CD4-positive, alpha-beta T cell (primary cell): ENCODE results near the gene ELF4. TPM values are rescaled to one million over a fixed set of nuclear protein-coding genes. Genes with fewer than 3 reads are reported as not detected.

Source experiments
- ATAC-seq: fragments of 200-7000 bp; cut with Tn5 transposase; one replicate; pipeline ENCODE4 v1.10.0; 2022; ENCODE audit warnings: mild to moderate bottlenecking; ENCODE audit not compliant: poor library complexity
- CTCF ChIA-PET: fragments of 350-600 bp; sonication (Branson Sonifier 250); formaldehyde crosslinking; loops from one replicate; lab custom pipeline; 2021; ENCODE audit warnings: antibody characterized with exemption, inconsistent platforms; lab: Charles Lee
- POLR2A ChIA-PET: fragments of 350-600 bp; sonication (Branson Sonifier 250); formaldehyde crosslinking; loops from one replicate; lab custom pipeline; 2021; ENCODE audit warnings: antibody characterized with exemption, inconsistent platforms; lab: Charles Lee
- DNase-seq, 14 experiments: peaks; one replicate each; pipeline ENCODE4 v3.0.0-alpha.2; 2013 to 2020; ENCODE audit warnings: mixed read lengths in 2 of 14
- H3K27ac ChIP-seq, 2 donors: one replicate each; pipeline versions ENCODE4 v1.5.1 to v1.7.0; 2013; ENCODE audit warnings: low read length in 2 of 2, low read depth in 1 of 2, mild to moderate bottlenecking in 1 of 2
- H3K27me3 ChIP-seq, 2 experiments: 1 replicate in 1 of 2; 2 replicates in 1 of 2; pipeline versions ENCODE4 v1.6.1 to v1.7.0; 2013; ENCODE audit warnings: low read length in 2 of 2, control low read depth in 1 of 2, mild to moderate bottlenecking in 1 of 2, moderate library complexity in 1 of 2; ENCODE audit not compliant: insufficient read depth in 2 of 2, control insufficient read depth in 1 of 2
- H3K36me3 ChIP-seq: one replicate; pipeline ENCODE4 v1.6.1; 2013; ENCODE audit warnings: low read length, control low read depth; ENCODE audit not compliant: insufficient read depth
- H3K4me1 ChIP-seq: one replicate; pipeline ENCODE4 v1.6.1; 2013; ENCODE audit warnings: low read length, control low read depth; ENCODE audit not compliant: insufficient read depth
- H3K4me3 ChIP-seq: one replicate; pipeline ENCODE4 v1.5.1; 2013; ENCODE audit warnings: mild to moderate bottlenecking, low read length, moderate library complexity
- H3K9me3 ChIP-seq, 2 experiments: 1 replicate in 1 of 2; 2 replicates in 1 of 2; pipeline versions ENCODE4 v1.6.1 to v1.7.0; 2013; ENCODE audit warnings: low read length in 2 of 2, mild to moderate bottlenecking in 2 of 2, control low read depth in 1 of 2, moderate library complexity in 1 of 2; ENCODE audit not compliant: control insufficient read depth in 1 of 2, insufficient read depth in 1 of 2
- H3K27ac Mint-ChIP-seq: one replicate; pipeline ENCODE4 v1.8.0; 2020; ENCODE audit warnings: mixed read lengths
- H3K27me3 Mint-ChIP-seq: one replicate; pipeline ENCODE4 v1.8.0; 2021; ENCODE audit warnings: mixed read lengths
- H3K36me3 Mint-ChIP-seq: one replicate; pipeline ENCODE4 v1.8.0; 2021; ENCODE audit warnings: low read depth, mixed read lengths
- H3K4me1 Mint-ChIP-seq: one replicate; pipeline ENCODE4 v1.8.0; 2021; ENCODE audit warnings: low read depth, mixed read lengths
- H3K4me3 Mint-ChIP-seq: one replicate; pipeline ENCODE4 v1.8.0; 2020; ENCODE audit warnings: mild to moderate bottlenecking, mixed read lengths
- H3K9me3 Mint-ChIP-seq: one replicate; pipeline ENCODE4 v1.8.0; 2020; ENCODE audit warnings: mixed read lengths
- intact Hi-C, 2 experiments: fragments of 100-400 bp; cut with DNase I in 1 of 2; cut with micrococcal nuclease in 1 of 2; formaldehyde crosslinking; loops; one replicate each; pipeline versions ENCODE4 v1.15.1 to v1.9.0; 2023 to 2025; cut with DNase I, micrococcal nuclease
- total RNA-seq, 174 experiments: library from RNA in 2 of 174; stranded (reverse) in 2 of 174; gene quantifications; one replicate each; pipeline ENCODE4 v1.2.3 and lab custom pipeline; 2021 to 2026
- TF ChIP-seq, protein P1 (sequence below): fragments of 200-600 bp; IDR thresholded peaks from one replicate; pipeline ENCODE4 v1.8.0; 2022; ENCODE audit warnings: antibody characterized with exemption, mild to moderate bottlenecking

The ELF4 gene
- total RNA-seq, 2 experiments from 2014 or later: 17.3 to 17.4 TPM

DNA sequence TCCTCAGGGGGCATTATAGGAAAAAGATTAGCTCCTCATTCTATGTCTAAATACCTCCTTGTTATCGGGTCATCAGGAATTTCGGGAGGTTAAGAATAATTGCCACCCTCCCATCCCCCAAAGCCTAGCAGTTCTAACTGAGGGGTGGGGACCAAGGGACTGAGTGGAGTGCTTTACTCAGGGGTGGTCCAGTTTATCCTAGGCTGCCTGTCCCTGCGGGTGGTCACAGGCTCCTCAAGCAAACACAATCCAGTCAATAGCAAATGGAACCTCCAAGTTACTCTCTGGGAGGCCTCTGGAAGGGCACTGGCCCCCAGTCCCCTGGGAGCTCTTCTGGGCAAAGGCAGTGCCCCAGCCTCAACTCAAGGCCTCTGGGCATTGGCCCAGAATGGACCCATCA is 6.7 kb downstream of the ELF4 start:
- Histone ChIP-seq H3K36me3 (peaks cover 3% of the 10 kb centered on the region), H3K9me3 (no peaks in the 10 kb centered on the region), H3K27ac (no peak overlapping the region), H3K4me1 (peaks cover 81% of the 10 kb centered on the region), H3K4me3 (no peak overlapping the region), H3K27me3 (no peaks in the 10 kb centered on the region)
- ATAC-seq (no peak), DNase-seq (no peak)
- H3K36me3 Mint-ChIP-seq: peaks cover 8% of the 10 kb centered on the region
- intact Hi-C loops: no loop called here
- H3K27me3 Mint-ChIP-seq: no peaks in the 10 kb centered on the region
- TF ChIP-seq, protein P1, sequence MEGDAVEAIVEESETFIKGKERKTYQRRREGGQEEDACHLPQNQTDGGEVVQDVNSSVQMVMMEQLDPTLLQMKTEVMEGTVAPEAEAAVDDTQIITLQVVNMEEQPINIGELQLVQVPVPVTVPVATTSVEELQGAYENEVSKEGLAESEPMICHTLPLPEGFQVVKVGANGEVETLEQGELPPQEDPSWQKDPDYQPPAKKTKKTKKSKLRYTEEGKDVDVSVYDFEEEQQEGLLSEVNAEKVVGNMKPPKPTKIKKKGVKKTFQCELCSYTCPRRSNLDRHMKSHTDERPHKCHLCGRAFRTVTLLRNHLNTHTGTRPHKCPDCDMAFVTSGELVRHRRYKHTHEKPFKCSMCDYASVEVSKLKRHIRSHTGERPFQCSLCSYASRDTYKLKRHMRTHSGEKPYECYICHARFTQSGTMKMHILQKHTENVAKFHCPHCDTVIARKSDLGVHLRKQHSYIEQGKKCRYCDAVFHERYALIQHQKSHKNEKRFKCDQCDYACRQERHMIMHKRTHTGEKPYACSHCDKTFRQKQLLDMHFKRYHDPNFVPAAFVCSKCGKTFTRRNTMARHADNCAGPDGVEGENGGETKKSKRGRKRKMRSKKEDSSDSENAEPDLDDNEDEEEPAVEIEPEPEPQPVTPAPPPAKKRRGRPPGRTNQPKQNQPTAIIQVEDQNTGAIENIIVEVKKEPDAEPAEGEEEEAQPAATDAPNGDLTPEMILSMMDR: no peak
- H3K9me3 Mint-ChIP-seq: no peaks in the 10 kb centered on the region
- ChIA-PET POLR2A (no interaction called here), CTCF (no interaction called here)
- H3K4me1 Mint-ChIP-seq: peaks cover 70% of the 10 kb centered on the region
- no peak overlapping the region for H3K4me3 Mint-ChIP-seq
- peak overlapping the region; percentile 41 for H3K27ac Mint-ChIP-seq

DNA sequence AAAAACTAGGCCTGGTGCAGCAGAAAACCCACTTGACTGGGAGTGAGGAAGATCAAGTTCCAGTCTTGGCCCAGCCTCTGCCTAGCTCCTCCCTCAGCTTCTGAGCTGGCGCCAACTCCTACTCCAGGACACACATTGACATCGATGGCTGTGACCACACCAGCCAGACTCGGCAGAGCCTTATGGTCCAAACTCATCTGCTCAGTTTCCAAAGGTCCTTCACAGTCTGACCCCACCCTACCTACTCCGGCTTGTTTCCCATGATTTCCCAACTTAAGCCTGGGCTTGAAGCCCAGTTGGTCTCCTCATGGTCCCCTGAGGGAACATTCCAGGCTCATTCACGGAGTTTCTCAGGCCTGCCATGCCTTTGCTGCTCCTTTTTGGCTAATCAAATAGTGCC is 10.1 kb downstream of the ELF4 start:
- DNase-seq: no peak
- H3K27ac Mint-ChIP-seq: peak overlapping the region; percentile 76
- intact Hi-C loops: no loop called here
- POLR2A ChIA-PET: no interaction called here
- Histone ChIP-seq H3K9me3 (no peaks in the 10 kb centered on the region), H3K27ac (peak overlapping the region in 1 of 2 donors; percentile 15), H3K36me3 (no peaks in the 10 kb centered on the region), H3K27me3 (no peaks in the 10 kb centered on the region), H3K4me3 (no peak overlapping the region), H3K4me1 (peaks cover 86% of the 10 kb centered on the region)
- H3K4me3 Mint-ChIP-seq: peak overlapping the region; percentile 42
- CTCF ChIA-PET: interaction anchor here (1.5 kb wide), 1 partner anchor 20 kb away, joined by 4 read pairs; no protein-coding TSS in a partner anchor
- no peaks in the 10 kb centered on the region for H3K9me3 Mint-ChIP-seq
- TF ChIP-seq, protein P1: no peak
- ATAC-seq: no peak
- H3K36me3 Mint-ChIP-seq: peaks cover 8% of the 10 kb centered on the region
- H3K27me3 Mint-ChIP-seq: no peaks in the 10 kb centered on the region
- H3K4me1 Mint-ChIP-seq: peaks cover 73% of the 10 kb centered on the region

DNA sequence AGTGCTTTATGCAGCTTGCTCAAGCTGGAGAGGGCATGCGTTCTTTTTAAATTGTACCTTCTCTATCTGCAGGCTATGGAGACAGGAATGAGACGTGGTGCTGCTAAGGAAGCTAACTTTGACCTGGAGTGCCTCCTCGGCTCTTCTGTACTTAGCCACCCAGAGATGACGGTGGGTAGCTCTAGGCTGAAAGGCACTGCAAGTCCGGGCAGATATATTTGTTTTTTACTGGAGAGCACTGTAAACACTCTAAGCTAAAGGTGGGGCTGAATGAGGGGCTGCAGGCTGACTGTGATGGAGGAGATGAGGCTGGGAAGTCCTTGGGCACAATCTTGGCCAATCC is 12.1 kb downstream of the ELF4 start:
- no peak overlapping the region for H3K4me3 ChIP-seq
- H3K4me1 ChIP-seq: peaks cover 87% of the 10 kb centered on the region
- H3K36me3 ChIP-seq: no peaks in the 10 kb centered on the region
- DNase-seq (no peak), ATAC-seq (no peak)
- TF ChIP-seq, protein P1: no peak
- H3K9me3 ChIP-seq: no peaks in the 10 kb centered on the region
- CTCF ChIA-PET: interaction anchor here (1.1 to 1.4 kb wide), 2 partner anchors 11 to 19 kb away, joined by 3 to 6 read pairs; no protein-coding TSS in a partner anchor
- Mint-ChIP-seq H3K27me3 (no peaks in the 10 kb centered on the region), H3K9me3 (no peaks in the 10 kb centered on the region), H3K4me1 (peaks cover 67% of the 10 kb centered on the region), H3K27ac (peak overlapping the region; percentile 86), H3K36me3 (peaks cover 4% of the 10 kb centered on the region), H3K4me3 (peak overlapping the region; percentile 38)
- peak overlapping the region; percentile 52 to 56 for H3K27ac ChIP-seq
- no peaks in the 10 kb centered on the region for H3K27me3 ChIP-seq
- POLR2A ChIA-PET: interaction anchor here (2.0 to 3.0 kb wide), 2 partner anchors 13 to 23 kb away, joined by 7 to 11 read pairs; no protein-coding TSS in a partner anchor
- intact Hi-C loops: no loop called here
